ENCODE data around the gene CPT1C.

Gene CPT1C

GRCh38 chr19:49684251-49684982 lies 6.5 kb upstream of the CPT1C start:
- peak; percentile 50 for DNase-seq

- DNase-seq = no peak
Observed at GRCh38 chr19:49684983-49685553, 5.8 kb upstream of the CPT1C start.

- DNase-seq = no peak
Observed at GRCh38 chr19:49685845-49686332, 5.0 kb upstream of the CPT1C start.

GRCh38 chr19:49686503-49687088 lies 4.3 kb upstream of the CPT1C start:
- DNase-seq = no peak

- no peak for DNase-seq
Observed at GRCh38 chr19:49687150-49687549, 3.8 kb upstream of the CPT1C start.

- no peak for DNase-seq
Observed at GRCh38 chr19:49687566-49688316, 3.2 kb upstream of the CPT1C start.

- no peak for DNase-seq
Observed at GRCh38 chr19:49688531-49689132, 2.3 kb upstream of the CPT1C start.

- peak; percentile 71 for DNase-seq
Observed at GRCh38 chr19:49689133-49690078, 1.5 kb upstream of the CPT1C start, which contains the start of gene ADM5. ADM5 (plus strand) TSS chr19:49689594; CDS start chr19:49689838, 244 bp downstream.

GRCh38 chr19:49690079-49690655 lies 749 bp upstream of the CPT1C start:
- DNase-seq = no peak

- DNase-seq = peak; percentile 66
Observed at GRCh38 chr19:49691243-49692146, 579 bp downstream of the CPT1C start.

GRCh38 chr19:49692147-49692506 lies 1.2 kb downstream of the CPT1C start:
- DNase-seq = no peak

GRCh38 chr19:49696115-49696514 lies 5.2 kb downstream of the CPT1C start:
- no peak for DNase-seq

- DNase-seq = no peak
Observed at GRCh38 chr19:49696865-49697264, 5.9 kb downstream of the CPT1C start.

- DNase-seq = no peak
Observed at GRCh38 chr19:49699364-49699763, 8.4 kb downstream of the CPT1C start.

GRCh38 chr19:49700563-49700962 lies 9.6 kb downstream of the CPT1C start:
- no peak for DNase-seq

- DNase-seq = peak; percentile 26
Observed at GRCh38 chr19:49701271-49701786, 10.4 kb downstream of the CPT1C start.

GRCh38 chr19:49704888-49705642 lies 14.1 kb downstream of the CPT1C start:
- no peak for DNase-seq

- DNase-seq = no peak
Observed at GRCh38 chr19:49705919-49706318, 15.0 kb downstream of the CPT1C start.

- DNase-seq = no peak
Observed at GRCh38 chr19:49710372-49710951, 19.5 kb downstream of the CPT1C start.
